Breast epithelium (tissue), 4 donors: Measurements from ENCODE around the gene GAK. TPM values are rescaled to one million over a fixed set of nuclear protein-coding genes. Genes with fewer than 3 reads are reported as not detected.
"Not testable (repeated sequence)": the region's sequence is repeated elsewhere in the genome, so short reads cannot be mapped to it uniquely, and the experiment has no call there.

Experiments used
- DNase-seq, 2 donors: peaks; one replicate each; pipeline ENCODE4 v3.0.0-alpha.2; 2019; ENCODE audit warnings: low spot score in 2 of 2
- H3K27ac ChIP-seq, 2 donors: fragments of 200-600 bp; sonication (generic) in 1 of 2; one replicate each; pipeline ENCODE4 v1.5.1; 2016 to 2019; ENCODE audit warnings: mild to moderate bottlenecking in 1 of 2
- H3K27me3 ChIP-seq, 2 donors: fragments of 200-600 bp; sonication (generic) in 1 of 2; one replicate each; pipeline versions ENCODE4 v1.5.1 to v1.6.0; 2017 to 2019; ENCODE audit warnings: control low read depth in 1 of 2, mild to moderate bottlenecking in 1 of 2
- H3K36me3 ChIP-seq: fragments of 200-600 bp; one replicate; pipeline ENCODE4 v1.5.1; 2019
- H3K4me1 ChIP-seq, 2 donors: fragments of 200-600 bp; sonication (generic); one replicate each; pipeline ENCODE4 v1.5.1; 2016 to 2019; ENCODE audit warnings: control low read depth in 1 of 2
- H3K4me3 ChIP-seq, 3 donors: fragments of 200-600 bp; sonication (generic); 1 replicate in 2 of 3; 2 replicates in 1 of 3; pipeline ENCODE4 v1.5.1; 2016 to 2019; ENCODE audit warnings: mild to moderate bottlenecking in 3 of 3, moderate library complexity in 2 of 3
- H3K9me3 ChIP-seq, 2 donors: fragments of 200-600 bp; sonication (generic) in 1 of 2; one replicate each; pipeline ENCODE4 v1.5.1; 2016 to 2019; ENCODE audit warnings: control low read depth in 1 of 2
- CTCF ChIP-seq, 3 donors: fragments of 450-650 bp; IDR thresholded peaks; one replicate each; pipeline ENCODE4 v1.5.1; 2016 to 2017; ENCODE audit warnings: antibody characterized with exemption in 3 of 3, mild to moderate bottlenecking in 3 of 3, moderate library complexity in 3 of 3
- POLR2A ChIP-seq: fragments of 450-650 bp; IDR thresholded peaks from one replicate; pipeline ENCODE4 v1.6.1; 2016; ENCODE audit warnings: antibody characterized with exemption, mild to moderate bottlenecking, moderate library complexity
- POLR2AphosphoS5 ChIP-seq, 3 donors: sonication (generic); formaldehyde crosslinking; IDR thresholded peaks; one replicate each; pipeline ENCODE4 v1.6.1; 2017; ENCODE audit warnings: antibody characterized with exemption in 3 of 3
- intact Hi-C: fragments of 100-400 bp; cut with DNase I; formaldehyde crosslinking; loops from one replicate; pipeline ENCODE4 v1.15.1; 2023; ENCODE audit warnings: low total_unique reads
- total RNA-seq, 3 donors: library from RNA; depleted of rRNA; stranded (reverse); fragments of >200 nt; gene quantifications; one replicate each; pipeline ENCODE4 v1.1.0, GENCODE V29; 2016

GAK gene
- total RNA-seq, 3 donors from 2014 or later = 76.2 to 95.7 (median 81.9) TPM

- intact Hi-C loops = no loop called here
- Histone ChIP-seq H3K4me3 (peak overlapping the region in 1 of 3 donors; percentile 33), H3K36me3 (no peaks in the 10 kb centered on the region), H3K4me1 (no peaks in the 10 kb centered on the region), H3K27me3 (no peaks in the 10 kb centered on the region), H3K9me3 (no peaks in the 10 kb centered on the region), H3K27ac (no peak overlapping the region)
- DNase-seq = no peak
- TF ChIP-seq POLR2AphosphoS5 (IDR thresholded peaks at IDR 0.05) (no peak), POLR2A (no peak), CTCF (IDR thresholded peaks at IDR 0.05) (no peak)
Measured at GRCh38 chr4:945274-946102, 13.4 kb upstream of the GAK start.

GRCh38 chr4:939508-939907, 7.4 kb upstream of the GAK start:
- DNase-seq, H3K9me3 ChIP-seq, H3K4me1 ChIP-seq, H3K36me3 ChIP-seq, H3K4me3 ChIP-seq, H3K27me3 ChIP-seq, H3K27ac ChIP-seq: not testable (repeated sequence)
- intact Hi-C loops = loop anchor here (5.0 kb wide), 2 partner anchors 823 to 1028 kb away; no protein-coding TSS in a partner anchor

GRCh38 chr4:932713-933070, 576 bp upstream of the GAK start:
- intact Hi-C loops = no loop called here
- DNase-seq = no peak
- Histone ChIP-seq H3K4me1 (peaks cover 3 to 13% of the 10 kb centered on the region in 2 donors), H3K36me3 (no peaks in the 10 kb centered on the region), H3K4me3 (peak overlapping the region; percentile 82 to 99 (median 96)), H3K27me3 (no peaks in the 10 kb centered on the region), H3K27ac (peak overlapping the region; percentile 89 to 90), H3K9me3 (no peaks in the 10 kb centered on the region)
- TF ChIP-seq CTCF (IDR thresholded peaks at IDR 0.05) (no peak), POLR2A (no peak), POLR2AphosphoS5 (IDR thresholded peaks at IDR 0.05) (no peak)

GRCh38 chr4:931194-931959, 739 bp downstream of the GAK start:
- Histone ChIP-seq H3K4me1 (peaks cover 3 to 13% of the 10 kb centered on the region in 2 donors), H3K27ac (peak overlapping the region; percentile 89 to 90), H3K4me3 (peak overlapping the region; percentile 82 to 99 (median 96)), H3K27me3 (no peaks in the 10 kb centered on the region), H3K9me3 (no peaks in the 10 kb centered on the region), H3K36me3 (no peaks in the 10 kb centered on the region)
- no peak for DNase-seq
- intact Hi-C loops = no loop called here
- TF ChIP-seq POLR2AphosphoS5 (IDR thresholded peaks at IDR 0.05) (no peak), POLR2A (no peak)

- Histone ChIP-seq H3K9me3 (no peaks in the 10 kb centered on the region), H3K27ac (peak overlapping the region; percentile 89 to 90), H3K4me1 (peaks cover 3 to 13% of the 10 kb centered on the region in 2 donors), H3K36me3 (no peaks in the 10 kb centered on the region), H3K4me3 (peak overlapping the region; percentile 82 to 99 (median 96)), H3K27me3 (no peaks in the 10 kb centered on the region)
- DNase-seq = no peak
- intact Hi-C loops = no loop called here
- no peak for TF ChIP-seq POLR2AphosphoS5 (IDR thresholded peaks at IDR 0.05)
- no peak for TF ChIP-seq POLR2A
- no peak for TF ChIP-seq CTCF (IDR thresholded peaks at IDR 0.05)
Measured at GRCh38 chr4:930827-931193, 1.3 kb downstream of the GAK start.

- TF ChIP-seq CTCF (IDR thresholded peaks at IDR 0.05) = no peak
- TF ChIP-seq POLR2A = no peak
- TF ChIP-seq POLR2AphosphoS5 (IDR thresholded peaks at IDR 0.05) = no peak
- Histone ChIP-seq H3K9me3 (no peaks in the 10 kb centered on the region), H3K4me1 (peaks cover 3 to 13% of the 10 kb centered on the region in 2 donors), H3K27ac (peak overlapping the region in 1 of 2 donors; percentile 89), H3K27me3 (no peaks in the 10 kb centered on the region), H3K4me3 (peak overlapping the region in 1 of 3 donors; percentile 82), H3K36me3 (no peaks in the 10 kb centered on the region)
- DNase-seq = no peak
- intact Hi-C loops = no loop called here
Measured at GRCh38 chr4:930028-930551, 2.0 kb downstream of the GAK start.
